LoVo (cell line): ENCODE data around the gene GABBR2.
A peak's percentile ranks its signal among the peaks of the same experiment; 100 is the strongest.
"Not testable (repeated sequence)": the region's sequence is repeated elsewhere in the genome, so short reads cannot be mapped to it uniquely, and the experiment has no call there.

Experiments
- DNase-seq: peaks from one replicate; pipeline ENCODE4 v3.0.0-alpha.2; 2016; ENCODE audit warnings: low spot score

The GABBR2 gene

DNA sequence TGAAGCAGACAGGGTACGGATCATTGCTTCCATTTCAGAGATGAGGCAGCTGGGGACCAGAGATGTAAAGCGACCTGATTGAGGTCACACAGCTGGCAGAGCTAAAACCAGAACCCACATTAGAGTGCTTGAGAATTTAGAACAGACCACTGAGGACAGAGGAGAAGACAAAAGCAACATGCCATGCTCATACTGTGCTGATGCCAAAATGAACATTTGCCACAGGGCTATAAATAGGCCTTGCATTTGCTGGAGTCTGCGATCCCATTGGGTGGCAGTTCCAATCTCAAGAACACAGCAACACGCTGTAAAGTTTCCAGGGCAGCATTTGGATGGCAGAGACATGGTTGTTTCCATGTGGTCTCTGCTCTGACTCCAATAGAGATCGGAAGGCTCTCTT is 230.9 kb downstream of the GABBR2 start:
- DNase-seq, result no peak

DNA sequence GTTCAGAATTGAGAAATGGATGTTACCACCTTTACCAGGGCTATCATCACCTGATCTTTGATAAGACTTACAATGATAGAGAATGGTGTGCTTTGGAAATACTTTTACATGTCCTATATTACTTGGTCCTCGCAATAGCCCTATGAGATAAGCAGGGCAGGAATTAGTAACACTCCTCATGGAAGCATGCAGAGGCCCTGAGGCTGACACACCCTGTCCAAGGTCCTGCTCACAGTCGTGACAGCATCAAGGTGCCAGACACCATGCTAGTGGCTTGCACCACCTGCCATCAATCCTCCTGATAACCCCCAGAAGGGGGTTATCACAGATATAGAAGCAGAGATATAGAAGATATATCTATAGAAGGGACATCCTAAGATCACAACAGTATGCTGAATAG is 236.5 kb downstream of the GABBR2 start:
- DNase-seq, result peak; percentile 9

DNA sequence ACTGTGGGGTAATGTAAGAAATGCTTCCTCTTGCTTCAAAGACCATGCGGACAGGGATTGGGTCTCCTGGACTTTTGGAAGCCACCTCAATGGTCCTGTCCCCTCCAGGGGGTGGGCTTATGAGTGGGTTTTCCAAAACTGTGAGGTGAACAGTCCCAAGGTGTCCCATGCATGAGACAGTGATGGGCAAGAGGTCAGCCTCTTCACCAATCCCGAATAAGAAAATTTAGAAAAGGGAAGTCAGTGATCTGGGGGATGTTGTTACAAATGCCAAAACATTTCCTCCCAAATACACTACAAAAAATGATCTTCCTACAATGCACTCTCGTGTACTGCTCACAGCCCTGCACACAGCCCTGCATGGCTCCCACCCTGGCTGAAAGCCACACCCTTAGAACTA is 237.6 kb downstream of the GABBR2 start:
- DNase-seq, result no peak

DNA sequence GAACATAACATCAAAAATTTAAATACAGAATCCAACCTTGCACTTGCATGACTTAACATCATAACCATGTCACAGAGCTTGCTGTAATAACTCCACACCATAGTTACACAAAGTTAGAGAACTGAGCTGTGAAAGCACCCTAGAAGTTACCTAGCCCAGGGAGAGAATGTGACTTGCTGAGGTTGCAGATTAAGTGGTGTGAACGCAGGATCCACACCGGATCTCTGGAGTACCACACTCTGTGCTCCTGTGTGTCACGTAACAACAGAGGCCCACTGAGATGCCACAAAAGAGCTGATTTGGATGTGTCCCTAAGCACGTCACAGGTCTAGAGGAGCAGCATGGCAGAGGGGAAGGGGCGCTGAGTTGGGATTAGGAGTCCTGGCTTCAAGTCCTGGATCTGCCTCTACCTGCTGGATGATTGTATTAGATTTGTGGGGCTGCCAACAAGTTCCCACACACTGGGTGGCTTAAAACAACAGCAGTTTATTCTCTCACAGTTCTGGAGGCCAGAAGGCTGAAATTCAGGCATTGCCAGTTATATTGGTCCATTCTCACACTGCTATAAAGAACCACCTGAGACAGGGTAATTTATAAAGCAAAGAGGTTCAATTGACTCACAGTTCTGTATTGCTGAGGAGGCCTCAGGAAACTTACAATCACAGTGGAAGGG is 240.0 kb downstream of the GABBR2 start:
- DNase-seq, result no peak

DNA sequence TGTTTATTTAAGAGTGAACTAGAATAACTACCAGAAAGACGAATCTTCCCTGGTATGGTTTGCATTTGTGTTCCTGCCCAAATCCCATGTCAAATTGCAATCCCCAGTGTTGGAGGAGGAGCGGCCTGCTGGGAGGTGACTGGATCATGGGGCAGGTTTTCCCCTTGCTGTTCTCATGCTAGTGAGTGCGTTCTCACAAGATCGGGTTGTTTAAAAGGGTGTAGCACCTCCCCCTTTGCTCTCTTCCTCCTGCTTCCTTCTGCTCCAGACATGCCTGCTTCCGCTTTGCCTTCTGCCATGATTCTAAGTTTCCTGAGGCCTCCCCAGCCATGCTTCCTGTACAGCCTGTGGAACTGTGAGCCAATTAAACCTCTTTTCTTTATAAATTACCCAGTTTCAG is 242.9 kb downstream of the GABBR2 start:
- no peak for DNase-seq

DNA sequence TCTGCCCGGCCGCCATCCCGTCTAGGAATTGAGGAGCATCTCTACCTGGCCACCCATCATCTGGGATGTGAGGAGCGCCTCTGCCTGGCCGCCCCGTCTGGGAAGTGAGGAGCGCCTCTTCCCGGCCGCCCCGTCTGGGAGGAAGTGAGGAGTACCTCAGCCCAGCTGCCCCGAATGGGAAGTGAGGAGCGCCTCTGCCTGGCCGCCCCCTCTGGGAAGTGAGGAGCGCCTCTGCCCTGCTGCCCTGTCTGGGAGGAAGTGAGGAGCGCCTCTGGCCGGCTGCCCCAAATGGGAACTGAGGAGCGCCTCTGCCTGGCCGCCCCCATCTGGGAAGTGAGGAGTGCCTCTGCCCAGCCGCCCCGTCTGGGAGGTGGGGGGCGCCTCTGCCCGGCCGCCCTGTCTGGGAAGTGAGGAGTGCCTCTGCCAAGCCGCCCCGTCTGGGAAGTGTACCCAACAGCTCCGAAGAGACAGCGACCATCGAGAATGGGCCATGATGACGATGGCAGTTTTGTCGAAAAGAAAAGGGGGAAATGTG is 244.5 kb downstream of the GABBR2 start:
- not testable (repeated sequence) for DNase-seq

DNA sequence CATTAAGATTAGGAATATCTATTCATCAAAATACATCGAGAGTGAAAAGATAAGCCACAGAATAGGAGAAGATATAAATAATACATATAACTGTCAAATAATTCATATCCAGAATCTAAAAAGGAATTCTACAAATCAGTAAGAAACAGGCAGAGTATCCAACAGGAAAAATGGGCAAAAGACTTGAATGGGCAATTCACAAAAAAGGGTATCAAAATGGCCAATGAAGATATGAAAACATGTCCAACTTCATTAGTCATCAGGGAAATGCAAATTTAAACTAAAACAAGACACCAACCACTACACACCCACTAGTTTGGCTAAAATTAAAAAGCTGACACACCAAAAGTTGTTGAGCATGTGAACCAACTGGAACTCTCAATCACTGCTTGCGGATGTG is 246.4 kb downstream of the GABBR2 start:
- no peak for DNase-seq

DNA sequence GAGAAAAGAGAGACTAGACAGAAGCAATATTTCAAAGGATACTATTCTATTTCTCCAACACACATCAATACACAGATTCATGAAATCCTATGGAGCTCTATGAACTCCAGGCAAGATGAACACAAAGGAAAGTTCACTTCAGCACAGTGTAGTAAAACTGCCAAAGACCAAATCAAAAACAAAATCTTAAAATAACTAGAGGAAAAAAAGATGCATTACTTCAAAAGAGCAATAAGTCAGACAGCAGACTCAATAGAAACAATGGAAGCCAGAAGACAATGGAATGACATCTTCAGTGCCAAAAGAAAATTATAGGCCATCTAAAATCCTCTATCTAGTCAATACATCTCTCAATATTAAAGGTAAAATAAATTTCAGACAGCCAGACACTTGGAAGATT is 248.0 kb downstream of the GABBR2 start:
- DNase-seq, result no peak

DNA sequence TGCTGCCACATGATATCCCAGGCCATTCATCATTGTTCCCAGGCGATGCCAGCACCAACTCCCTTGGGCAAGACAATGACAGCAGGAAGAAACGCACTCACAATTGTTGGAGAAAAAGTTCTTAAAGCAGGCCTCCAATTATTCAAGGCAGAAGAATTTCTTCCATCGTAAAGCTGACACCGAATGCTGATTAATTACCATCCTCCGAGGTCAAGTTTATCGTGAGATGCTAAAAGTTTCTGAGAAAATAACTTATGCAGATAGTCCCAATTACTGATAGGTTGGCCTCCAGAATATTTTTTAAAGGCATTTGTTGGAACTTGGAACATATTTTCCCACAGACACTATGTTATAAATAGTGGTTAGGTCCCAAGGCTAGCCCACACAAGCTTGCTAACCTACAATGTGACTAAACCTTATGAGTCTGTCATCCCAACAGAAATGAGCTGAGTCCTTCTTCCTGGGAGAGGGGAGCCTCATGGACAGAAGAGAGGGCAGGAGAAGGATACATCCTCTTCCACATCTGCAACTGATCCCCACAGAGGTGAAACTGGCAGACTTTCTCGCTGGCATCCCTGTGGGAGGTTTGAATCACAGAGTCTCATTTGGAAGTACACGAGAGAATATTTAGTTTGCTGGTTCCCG is 250.9 kb downstream of the GABBR2 start:
- no peak for DNase-seq

DNA sequence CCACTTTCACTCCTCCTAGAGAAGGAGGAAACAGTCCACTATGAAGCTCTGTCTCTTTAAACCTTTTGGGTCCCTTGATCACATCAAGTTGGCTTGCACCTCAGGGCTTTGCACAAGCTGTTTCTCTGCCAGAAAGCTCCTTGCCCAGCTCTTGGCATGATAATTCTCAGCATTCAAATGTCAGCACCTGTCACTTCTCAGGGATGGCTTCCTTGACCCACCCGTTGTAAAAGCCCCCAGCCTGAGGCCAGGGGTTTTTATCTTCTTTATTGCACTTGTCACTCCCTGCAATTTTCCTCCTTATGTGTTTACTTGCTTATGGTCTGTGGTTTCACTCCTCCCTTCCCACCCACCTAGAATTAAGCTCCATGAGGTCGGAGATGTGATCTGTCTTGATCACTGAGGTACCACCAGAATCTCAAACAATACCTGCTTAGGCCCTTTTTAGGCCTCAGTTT is 252.6 kb downstream of the GABBR2 start:
- no peak for DNase-seq

DNA sequence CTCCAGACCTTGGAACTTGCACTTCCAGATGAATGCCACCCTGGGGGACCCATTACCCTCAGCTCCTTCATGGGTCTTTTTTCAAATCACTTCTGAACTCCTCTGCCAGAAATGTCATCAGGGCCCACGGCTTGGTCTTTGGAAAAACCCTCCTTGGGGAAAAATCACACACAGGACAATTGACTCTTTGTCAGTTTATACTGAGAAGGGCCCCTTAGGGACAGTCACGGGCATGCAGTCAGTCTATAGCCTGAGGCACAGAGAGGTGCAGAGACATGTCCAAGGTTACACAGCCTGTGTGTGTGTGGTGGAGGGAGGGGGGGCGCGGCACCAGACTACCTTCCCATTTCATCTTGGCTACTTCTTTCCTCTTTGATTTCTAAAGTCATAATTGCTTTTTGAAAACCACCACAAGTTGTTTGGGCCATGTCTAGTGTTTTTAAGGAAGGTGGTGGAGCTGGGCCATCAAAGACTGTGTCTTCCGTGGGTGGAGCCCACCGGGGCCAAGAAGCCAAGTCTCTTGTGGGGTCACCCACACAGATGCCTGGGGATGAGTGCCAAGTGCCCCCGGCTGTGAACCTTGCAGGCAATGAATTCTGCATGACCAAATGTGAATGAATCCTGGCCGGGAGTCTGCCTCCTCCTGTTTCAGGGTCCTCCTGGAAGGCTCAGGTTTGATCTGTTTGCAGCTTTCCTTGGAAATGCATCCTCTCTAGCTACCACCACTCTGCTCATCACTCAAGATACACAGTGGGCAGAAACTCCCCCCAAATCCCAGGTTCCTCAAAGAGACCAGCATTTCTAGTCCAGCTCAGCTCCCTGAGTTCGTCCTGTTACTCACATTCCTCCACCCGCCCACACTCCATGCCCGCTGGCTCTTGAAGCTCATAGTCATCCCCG is 253.2 kb downstream of the GABBR2 start:
- DNase-seq, result no peak

DNA sequence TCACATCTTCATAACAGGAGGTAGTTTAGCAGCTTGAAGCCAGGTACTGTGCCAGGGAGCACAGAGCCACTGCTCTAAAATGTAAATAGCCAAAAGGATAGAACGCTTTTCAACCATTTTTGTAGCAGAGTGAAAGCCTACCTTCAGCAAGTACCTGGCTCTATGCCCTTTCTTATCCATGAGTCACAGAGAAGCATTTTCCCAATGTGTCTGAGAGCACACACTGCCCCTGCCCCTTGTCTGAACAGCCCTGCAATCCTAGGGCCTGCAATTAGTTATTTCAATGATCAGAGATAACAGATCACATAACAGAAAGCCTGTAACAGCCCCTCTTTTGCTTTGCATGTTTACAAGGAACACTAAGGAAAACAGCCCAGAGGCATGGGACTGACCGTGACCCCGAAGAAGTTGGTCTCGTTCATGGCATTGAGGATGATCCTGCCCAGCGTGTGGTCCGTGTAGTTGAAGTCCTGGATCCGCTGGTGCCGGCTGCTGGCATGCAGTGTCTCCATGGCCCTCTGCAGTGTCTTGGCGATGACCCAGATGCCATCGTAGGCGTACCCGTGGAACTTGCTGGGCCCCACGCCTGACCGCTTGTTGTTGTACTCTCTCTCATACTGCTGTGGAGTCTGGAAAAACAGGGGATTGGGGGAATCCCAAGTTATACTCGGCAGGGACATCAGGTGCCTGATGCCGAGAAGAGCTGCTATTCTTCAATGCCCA is 255.0 kb downstream of the GABBR2 start:
- no peak for DNase-seq

DNA sequence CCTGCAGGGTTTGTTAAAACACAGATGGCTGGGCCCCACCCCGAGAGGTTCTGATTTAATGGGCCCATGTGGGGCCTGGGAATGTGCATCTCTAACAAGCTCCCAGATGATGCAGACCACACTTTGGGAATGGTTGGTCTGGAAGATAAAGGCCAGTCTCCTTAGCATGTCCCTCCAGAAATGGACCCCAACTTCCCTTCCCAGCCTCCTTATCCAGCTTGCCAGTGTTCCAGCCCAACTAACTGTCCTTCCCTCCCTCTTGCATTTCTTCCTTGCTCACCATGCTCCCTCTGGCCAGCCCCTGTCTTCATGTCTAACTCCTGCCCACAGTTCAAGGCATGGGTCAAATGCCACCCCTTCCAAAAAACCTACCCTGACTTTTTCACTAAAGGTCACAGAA is 257.2 kb downstream of the GABBR2 start:
- DNase-seq, result no peak

DNA sequence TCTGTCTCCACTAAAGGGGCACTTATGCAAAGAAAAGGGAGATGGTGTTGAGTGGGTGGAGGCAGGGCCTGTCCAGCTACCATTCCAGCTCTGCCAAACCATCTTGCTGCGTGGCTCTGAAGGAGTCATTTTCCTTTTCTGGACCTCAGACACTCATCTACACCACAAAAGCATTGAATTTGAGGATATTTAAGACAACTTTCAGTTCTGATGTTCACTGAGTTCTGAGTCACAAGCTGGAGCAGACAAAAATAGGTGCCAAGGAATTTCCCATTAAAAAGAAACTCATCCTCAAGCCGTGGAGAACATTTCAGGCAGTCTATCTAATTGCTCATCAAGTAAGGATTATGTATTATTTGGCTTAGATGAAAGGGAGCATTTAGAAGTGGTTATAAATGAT is 258.2 kb downstream of the GABBR2 start:
- no peak for DNase-seq

DNA sequence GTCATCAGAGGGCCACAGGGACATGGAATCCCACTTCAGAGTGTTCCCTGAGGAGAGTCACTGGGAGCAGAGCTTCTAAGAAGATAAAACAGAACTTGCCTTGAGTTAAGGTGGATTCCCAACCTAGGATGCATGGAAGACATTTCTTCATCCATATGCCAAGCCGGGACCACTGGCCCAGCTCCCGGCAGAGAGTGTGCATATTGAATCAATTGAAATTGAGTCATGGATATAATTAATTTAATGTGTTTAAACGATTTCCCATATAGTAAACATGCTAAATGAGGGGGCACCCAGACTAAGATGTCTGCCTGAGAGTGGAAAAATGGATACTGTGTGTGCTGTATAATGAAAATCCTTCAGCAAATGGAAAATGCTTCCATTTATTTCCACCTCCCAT is 258.9 kb downstream of the GABBR2 start:
- no peak for DNase-seq

DNA sequence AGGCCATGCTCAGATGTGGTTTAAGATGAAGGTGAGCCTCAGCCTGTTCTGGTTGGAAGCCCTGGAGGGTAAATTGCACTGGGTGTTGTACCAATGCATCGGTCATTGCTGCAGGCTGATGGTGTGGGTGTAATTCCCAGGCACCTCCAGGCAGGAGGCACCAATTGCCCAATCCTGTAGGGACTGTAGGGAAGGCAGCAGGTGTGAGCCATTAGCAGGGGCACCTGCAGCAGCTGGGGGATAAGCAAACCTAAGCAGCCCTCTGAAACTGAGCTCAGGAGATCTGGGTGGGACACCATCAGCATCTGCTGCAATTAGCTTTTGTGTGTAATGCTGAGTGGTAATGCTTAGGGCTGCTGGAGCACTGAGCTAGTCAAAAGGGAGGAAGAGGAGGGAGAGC is 263.2 kb downstream of the GABBR2 start:
- DNase-seq, result no peak

DNA sequence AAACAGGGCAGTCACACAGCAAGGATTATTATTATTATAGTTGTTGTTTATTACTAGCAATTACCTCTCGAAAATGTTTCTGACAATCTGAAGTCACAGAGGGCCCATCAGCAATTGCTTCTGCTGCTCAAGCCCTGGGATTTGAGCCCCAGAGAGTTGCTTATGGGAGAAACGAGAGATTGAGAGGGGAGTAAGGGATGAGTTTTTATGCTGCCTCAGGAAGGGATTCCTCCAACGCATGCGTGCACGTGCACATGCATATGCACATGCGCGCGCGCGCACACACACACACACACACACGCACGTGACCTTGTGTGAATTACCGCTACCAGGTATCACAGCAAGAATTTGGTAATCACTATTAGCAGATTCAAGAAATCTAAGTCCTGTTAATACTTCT is 264.1 kb downstream of the GABBR2 start:
- no peak for DNase-seq

DNA sequence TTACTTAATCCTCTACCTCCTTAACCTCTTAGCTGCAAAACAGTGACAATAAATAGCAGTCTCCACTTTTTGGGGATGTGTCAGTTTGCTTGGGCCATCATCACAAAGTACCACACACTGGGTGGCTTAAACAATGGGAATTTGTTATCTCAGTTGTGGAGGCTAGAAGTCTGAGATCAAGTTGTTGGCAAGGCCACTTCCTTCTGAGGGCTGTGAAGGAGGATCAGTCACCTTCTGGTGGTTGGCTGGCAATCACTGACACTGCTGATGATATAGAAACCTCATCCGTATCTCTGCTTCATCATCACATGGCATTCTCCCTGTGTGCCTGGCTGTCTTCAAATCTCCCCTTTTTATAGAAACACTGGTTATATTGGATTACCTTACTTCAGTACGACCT is 266.2 kb downstream of the GABBR2 start:
- DNase-seq, result no peak

DNA sequence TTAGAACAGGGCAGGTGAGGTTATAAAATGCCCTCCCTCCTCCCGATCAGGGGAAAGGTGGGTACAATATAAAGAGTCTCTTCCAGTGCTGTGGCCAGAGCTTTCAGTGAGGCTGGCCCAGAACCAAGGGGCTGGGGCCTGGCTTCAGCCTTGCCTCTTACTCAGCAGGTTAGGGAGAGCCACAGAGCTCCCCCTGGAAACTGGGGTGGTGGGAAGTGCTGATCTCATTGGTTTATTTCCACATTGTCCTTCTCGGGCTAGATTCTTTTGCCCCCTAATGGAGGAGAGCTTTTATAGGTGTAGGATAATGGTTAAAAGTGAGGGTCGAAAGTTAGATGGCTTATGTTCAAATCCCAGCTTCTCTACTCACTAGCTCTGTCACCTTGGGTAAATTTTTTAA is 266.6 kb downstream of the GABBR2 start:
- DNase-seq, result no peak

DNA sequence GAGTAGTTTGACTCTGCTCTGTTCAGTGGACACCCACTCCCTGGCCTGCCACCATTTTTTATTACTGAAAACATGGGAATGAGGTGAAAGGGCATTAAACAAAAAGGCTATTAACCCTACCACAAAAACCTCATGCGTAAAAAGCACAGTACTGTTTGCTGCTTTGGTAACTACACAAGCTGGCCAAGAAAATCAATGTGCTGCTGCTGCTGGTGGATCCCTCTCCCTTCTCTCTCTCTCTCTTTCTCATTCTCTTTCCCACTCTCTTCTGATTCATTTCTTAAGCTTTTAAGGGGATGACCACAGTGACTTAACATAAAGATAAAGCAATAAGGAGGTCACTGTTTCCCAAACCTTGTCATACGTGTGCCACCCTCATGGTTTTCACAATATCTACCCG is 270.1 kb downstream of the GABBR2 start:
- no peak for DNase-seq

DNA sequence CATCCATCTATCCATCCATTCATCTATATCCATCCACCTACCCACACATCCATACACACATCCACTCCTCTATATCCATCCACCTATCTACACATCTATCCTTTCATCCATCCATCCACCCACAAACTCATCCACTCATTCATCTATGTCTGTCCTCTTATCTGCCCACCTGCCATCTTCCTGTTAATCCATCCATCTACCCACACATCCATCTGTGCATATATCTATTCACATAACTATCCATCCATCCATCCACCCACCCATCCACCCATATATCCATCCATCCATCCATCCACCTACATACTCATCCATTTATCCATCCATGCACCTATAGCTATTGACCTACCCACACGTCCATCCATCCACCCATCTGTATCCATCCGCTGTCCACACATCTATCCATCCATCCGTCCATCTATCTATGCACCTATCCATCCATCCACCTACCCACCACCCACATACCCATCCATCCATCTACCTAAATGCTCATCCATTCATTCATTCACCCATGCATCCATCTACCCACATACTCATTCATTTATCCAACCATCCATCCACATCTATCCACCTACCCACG is 271.2 kb downstream of the GABBR2 start:
- DNase-seq, result no peak

DNA sequence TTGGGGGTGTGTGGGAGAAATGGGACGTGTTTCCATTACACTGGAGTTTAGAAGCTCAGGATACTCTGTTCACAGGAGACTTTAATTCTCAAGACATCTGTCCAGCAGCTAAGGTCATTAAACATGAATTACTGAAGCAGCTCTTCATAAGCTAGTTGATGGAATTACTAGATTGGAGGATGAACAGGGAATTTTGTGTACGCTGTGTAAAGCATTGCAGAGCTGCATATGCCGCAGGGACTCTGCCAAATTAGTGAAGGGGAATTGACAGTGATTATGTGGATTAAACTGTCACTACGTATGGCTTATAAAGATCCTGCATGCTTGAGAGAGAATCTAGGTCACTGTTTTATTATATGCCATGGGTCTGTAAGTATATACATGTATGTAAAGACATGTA is 275.8 kb downstream of the GABBR2 start:
- no peak for DNase-seq
